ENCODE measurements around the gene ST6GAL1. TPM values are rescaled to one million over a fixed set of nuclear protein-coding genes. Genes with fewer than 3 reads are reported as not detected.

ST6GAL1 gene
- total and polyA plus RNA-seq, 10 of the 15 experiments (the other 5 are each of a cell fraction or from before 2014, with no cell fraction given) = 74.2 to 248 (median 149) TPM

- peak; percentile 26 to 33 (median 31); a peak in 5 of 6 replicates for TF ChIP-seq CTCF (IDR thresholded peaks at IDR 0.05 in 2 of 3, conservative IDR thresholded peaks at IDR 0.05 in 1 of 3; ENCODE audit: control insufficient read depth in 2 of 3, extremely low read depth in 1 of 3, insufficient read depth in 1 of 3, low read depth in 3 of 3, low read length in 3 of 3)
- 0 out of 2 replicates have a peak, but pooled peaks have one; percentile 4 for TF ChIP-seq CREM (IDR thresholded peaks at IDR 0.05; ENCODE audit: low read depth)
- peak; percentile 45; the same call in 1 of the 2 replicates for TF ChIP-seq SMC3 (IDR thresholded peaks at IDR 0.05; ENCODE audit: borderline replicate concordance, low read length)
- peak; percentile 41; the same call in 1 of the 2 replicates for TF ChIP-seq FOXM1 (IDR thresholded peaks at IDR 0.05; ENCODE audit: low read depth, low read length)
- TF ChIP-seq ETV6 (conservative IDR thresholded peaks at IDR 0.05 in 1 of 2, IDR thresholded peaks at IDR 0.05 in 1 of 2; ENCODE audit: borderline replicate concordance in 1 of 2, low read depth in 1 of 2) = peak in 1 of 2 experiments; percentile 5; a peak in 1 of 4 replicates
- peak; percentile 5 for TF ChIP-seq RELA (IDR thresholded peaks at IDR 0.05; ENCODE audit: borderline replicate concordance, partially characterized antibody)
- TF ChIP-seq ZBTB40 (IDR thresholded peaks at IDR 0.05; ENCODE audit: borderline replicate concordance) = no peak
- TF ChIP-seq EED (IDR thresholded peaks at IDR 0.05; ENCODE audit: low read depth) = peak; percentile 3; the same call in 1 of the 2 replicates
- no peak for TF ChIP-seq IRF5 (IDR thresholded peaks at IDR 0.05; ENCODE audit: borderline replicate concordance)
- peak; percentile 70 for TF ChIP-seq DPF2 (IDR thresholded peaks at IDR 0.05)
- TF ChIP-seq JUNB (IDR thresholded peaks at IDR 0.05) = no peak
Observed at GRCh38 chr3:186930641-186931531, 560 bp downstream of the ST6GAL1 start (continued).

All from GM12878 (cell line).